ENCODE data around the gene C1orf141.

DNA sequence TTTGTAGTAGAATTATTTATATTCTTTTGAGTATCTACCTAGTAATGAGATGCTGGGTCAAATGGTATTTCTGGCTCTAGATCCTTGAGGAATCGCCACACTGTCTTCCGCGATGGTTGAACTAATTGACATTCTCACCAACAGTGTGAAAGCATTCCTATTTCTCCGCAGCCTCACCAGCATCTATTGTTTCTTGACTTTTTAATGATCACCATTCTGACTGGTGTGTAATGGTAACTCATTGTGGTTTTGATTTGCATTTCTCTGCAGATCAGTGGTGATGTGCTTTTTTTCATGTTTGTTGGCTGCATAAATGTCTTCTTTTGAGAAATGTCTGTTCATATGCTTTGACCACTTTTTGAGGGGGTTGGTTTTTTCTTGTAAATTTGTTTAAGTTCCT, 16.2 kb upstream of the C1orf141 start:
- TF ChIP-seq, protein P1, sequence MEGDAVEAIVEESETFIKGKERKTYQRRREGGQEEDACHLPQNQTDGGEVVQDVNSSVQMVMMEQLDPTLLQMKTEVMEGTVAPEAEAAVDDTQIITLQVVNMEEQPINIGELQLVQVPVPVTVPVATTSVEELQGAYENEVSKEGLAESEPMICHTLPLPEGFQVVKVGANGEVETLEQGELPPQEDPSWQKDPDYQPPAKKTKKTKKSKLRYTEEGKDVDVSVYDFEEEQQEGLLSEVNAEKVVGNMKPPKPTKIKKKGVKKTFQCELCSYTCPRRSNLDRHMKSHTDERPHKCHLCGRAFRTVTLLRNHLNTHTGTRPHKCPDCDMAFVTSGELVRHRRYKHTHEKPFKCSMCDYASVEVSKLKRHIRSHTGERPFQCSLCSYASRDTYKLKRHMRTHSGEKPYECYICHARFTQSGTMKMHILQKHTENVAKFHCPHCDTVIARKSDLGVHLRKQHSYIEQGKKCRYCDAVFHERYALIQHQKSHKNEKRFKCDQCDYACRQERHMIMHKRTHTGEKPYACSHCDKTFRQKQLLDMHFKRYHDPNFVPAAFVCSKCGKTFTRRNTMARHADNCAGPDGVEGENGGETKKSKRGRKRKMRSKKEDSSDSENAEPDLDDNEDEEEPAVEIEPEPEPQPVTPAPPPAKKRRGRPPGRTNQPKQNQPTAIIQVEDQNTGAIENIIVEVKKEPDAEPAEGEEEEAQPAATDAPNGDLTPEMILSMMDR (IDR thresholded peaks at IDR 0.05; ENCODE audit: control extremely low read depth in 1 of 3, insufficient read depth in 1 of 3, low read depth in 1 of 3, low read length in 3 of 3), result no peak
- no peak for TF ChIP-seq GABPA (IDR thresholded peaks at IDR 0.05; ENCODE audit: borderline replicate concordance, insufficient read depth, low read length)
- no peak for TF ChIP-seq YY1 (IDR thresholded peaks at IDR 0.05; ENCODE audit: low read depth, low read length)
- no peak for TF ChIP-seq POLR2A (IDR thresholded peaks at IDR 0.05; ENCODE audit: control extremely low read depth in 1 of 2, low read depth in 2 of 2, low read length in 2 of 2)
- no peak for TF ChIP-seq JUND (IDR thresholded peaks at IDR 0.05; ENCODE audit: low read length)
- TF ChIP-seq EZH2 (IDR thresholded peaks at IDR 0.05; ENCODE audit: low read depth, low read length, severe bottlenecking), result no peak
- TF ChIP-seq BRCA1 (IDR thresholded peaks at IDR 0.05; ENCODE audit: low read depth, low read length), result no peak
- TF ChIP-seq HDAC2 (IDR thresholded peaks at IDR 0.05; ENCODE audit: borderline replicate concordance in 1 of 2, low read depth in 2 of 2, low read length in 2 of 2), result no peak
- no peak for TF ChIP-seq EP300 (IDR thresholded peaks at IDR 0.05; ENCODE audit: borderline replicate concordance in 1 of 2, low read depth in 2 of 2, low read length in 2 of 2)
- no peak for TF ChIP-seq SUZ12 (IDR thresholded peaks at IDR 0.05; ENCODE audit: low read length)
- TF ChIP-seq ATF3 (IDR thresholded peaks at IDR 0.05; ENCODE audit: insufficient read depth, low read depth, low read length), result no peak
- TF ChIP-seq, protein P2, sequence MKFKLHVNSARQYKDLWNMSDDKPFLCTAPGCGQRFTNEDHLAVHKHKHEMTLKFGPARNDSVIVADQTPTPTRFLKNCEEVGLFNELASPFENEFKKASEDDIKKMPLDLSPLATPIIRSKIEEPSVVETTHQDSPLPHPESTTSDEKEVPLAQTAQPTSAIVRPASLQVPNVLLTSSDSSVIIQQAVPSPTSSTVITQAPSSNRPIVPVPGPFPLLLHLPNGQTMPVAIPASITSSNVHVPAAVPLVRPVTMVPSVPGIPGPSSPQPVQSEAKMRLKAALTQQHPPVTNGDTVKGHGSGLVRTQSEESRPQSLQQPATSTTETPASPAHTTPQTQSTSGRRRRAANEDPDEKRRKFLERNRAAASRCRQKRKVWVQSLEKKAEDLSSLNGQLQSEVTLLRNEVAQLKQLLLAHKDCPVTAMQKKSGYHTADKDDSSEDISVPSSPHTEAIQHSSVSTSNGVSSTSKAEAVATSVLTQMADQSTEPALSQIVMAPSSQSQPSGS (IDR thresholded peaks at IDR 0.05; ENCODE audit: low read length), result no peak

Data from H1 (cell line).